SK-N-SH (cell line): ENCODE data around the gene DNAJC1. TPM values are rescaled to one million over a fixed set of nuclear protein-coding genes. Genes with fewer than 3 reads are reported as not detected.

ENCODE experiments used
- CTCF ChIA-PET: fragments of 300-600, 350-600 bp; formaldehyde crosslinking; extraction: SDS; loops from one replicate; lab custom pipeline; 2021; lab: Yijun Ruan, JAX
- POLR2A ChIA-PET: fragments of 350-600 bp; sonication (Branson Sonifier 250); formaldehyde crosslinking; extraction: SDS; loops from one replicate; lab custom pipeline; 2020; ENCODE audit warnings: antibody characterized with exemption, inconsistent platforms; lab: Yijun Ruan, JAX
- DNase-seq: peaks from one replicate; pipeline ENCODE4 v3.0.0; 2012
- H2AFZ ChIP-seq: fragments of 200-600 bp; sonication (generic); 2 replicates; pipeline ENCODE4 v1.8.1; 2016; ENCODE audit warnings: antibody characterized with exemption, mild to moderate bottlenecking, low read depth
- H3F3A ChIP-seq: fragments of 200-600 bp; sonication (generic); replicated peaks from 2 replicates; pipeline ENCODE3; 2016; ENCODE audit warnings: antibody characterized with exemption, mild to moderate bottlenecking; ENCODE audit not compliant: insufficient read depth
- H3K27ac ChIP-seq, 2 experiments: fragments of 200-500 bp in 1 of 2; fragments of 200-600 bp in 1 of 2; sonication (Bioruptor generic) in 1 of 2; sonication (generic), shearing (Covaris generic) in 1 of 2; 2 replicates each; pipeline versions ENCODE4 v1.5.1 to v1.6.1; 2014 to 2016; ENCODE audit warnings: low read depth in 2 of 2, inconsistent platforms in 1 of 2, low read length in 1 of 2, mild to moderate bottlenecking in 1 of 2, mixed read lengths in 1 of 2
- H3K27me3 ChIP-seq: fragments of 200-600 bp; sonication (generic), shearing (Covaris generic); 2 replicates; pipeline ENCODE4 v1.6.1; 2016; ENCODE audit warnings: mixed run types; ENCODE audit not compliant: insufficient read depth
- H3K36me3 ChIP-seq, 2 experiments: fragments of 200-500 bp in 1 of 2; fragments of 200-600 bp in 1 of 2; sonication (Bioruptor generic) in 1 of 2; sonication (generic) in 1 of 2; replicated peaks in 1 of 2; 2 replicates each; pipeline versions ENCODE3 to v1.5.1; 2014 to 2016; ENCODE audit warnings: low read length in 1 of 2, mild to moderate bottlenecking in 1 of 2; ENCODE audit not compliant: insufficient read depth in 2 of 2, control insufficient read depth in 1 of 2
- H3K4me1 ChIP-seq, 2 experiments: fragments of 200-500 bp in 1 of 2; fragments of 200-600 bp in 1 of 2; sonication (Bioruptor generic) in 1 of 2; sonication (generic), shearing (Covaris generic) in 1 of 2; 2 replicates each; pipeline versions ENCODE4 v1.5.1 to v1.6.1; 2014 to 2016; ENCODE audit warnings: low read depth in 1 of 2, low read length in 1 of 2, mixed run types in 1 of 2; ENCODE audit not compliant: insufficient read depth in 2 of 2, control insufficient read depth in 1 of 2
- H3K4me2 ChIP-seq: fragments of 200-600 bp; sonication (generic), shearing (Covaris generic); 2 replicates; pipeline ENCODE4 v1.6.1; 2017; ENCODE audit warnings: mixed run types
- H3K4me3 ChIP-seq, 2 experiments: fragments of 200-500 bp in 1 of 2; fragments of 200-600 bp in 1 of 2; sonication (Bioruptor generic) in 1 of 2; sonication (generic), shearing (Covaris generic) in 1 of 2; 2 replicates each; pipeline versions ENCODE4 v1.5.1 to v1.8.1; 2014 to 2016; ENCODE audit warnings: low read depth in 2 of 2, inconsistent platforms in 1 of 2, low read length in 1 of 2, mild to moderate bottlenecking in 1 of 2, mixed read lengths in 1 of 2, moderate library complexity in 1 of 2
- H3K79me2 ChIP-seq: fragments of 200-600 bp; sonication (generic); 2 replicates; pipeline ENCODE4 v1.8.1; 2017; ENCODE audit warnings: mild to moderate bottlenecking; ENCODE audit not compliant: insufficient read depth
- H3K9ac ChIP-seq: fragments of 200-600 bp; sonication (generic); 2 replicates; pipeline ENCODE4 v1.6.1; 2017; ENCODE audit warnings: mixed run types
- H3K9me2 ChIP-seq: fragments of 200-600 bp; sonication (generic); 2 replicates; pipeline ENCODE4 v1.6.1; 2017; ENCODE audit warnings: mixed run types
- H3K9me3 ChIP-seq: fragments of 200-600 bp; sonication (generic); 2 replicates; pipeline ENCODE4 v1.6.1; 2017; ENCODE audit warnings: mixed run types, mild to moderate bottlenecking, moderate library complexity
- H4K20me1 ChIP-seq: fragments of 200-600 bp; sonication (generic); 2 replicates; pipeline ENCODE4 v1.6.1; 2017; ENCODE audit warnings: mild to moderate bottlenecking, mixed run types; ENCODE audit not compliant: insufficient read depth
- EZH2phosphoT487 ChIP-seq: fragments of 200-600 bp; sonication (generic); IDR thresholded peaks from 2 replicates; pipeline ENCODE4 v1.6.1; 2017; ENCODE audit warnings: low read depth, mixed run types, mild to moderate bottlenecking, antibody characterized with exemption, moderate library complexity, borderline replicate concordance
- FOSL2 ChIP-seq: IDR thresholded peaks from 2 replicates; pipeline ENCODE4 v1.4.0; 2012; ENCODE audit warnings: low read depth, mild to moderate bottlenecking, moderate library complexity, borderline replicate concordance
- FOXJ3 ChIP-seq: sonication (generic); formaldehyde crosslinking; IDR thresholded peaks from 2 replicates; pipeline ENCODE4 v1.5.1; 2020; ENCODE audit warnings: mild to moderate bottlenecking, missing genetic modification reagents
- IRF3 ChIP-seq: fragments of 150-350 bp; IDR thresholded peaks from 2 replicates; pipeline ENCODE4 v1.6.1; 2016; ENCODE audit warnings: mild to moderate bottlenecking, low read depth, low read length
- MXI1 ChIP-seq: IDR thresholded peaks from 2 replicates; pipeline ENCODE4 v1.6.1; 2012; ENCODE audit warnings: mild to moderate bottlenecking, low read depth, low read length, improper control_type of control experiment
- NFIC ChIP-seq: IDR thresholded peaks from 2 replicates; pipeline ENCODE4 v1.4.0; 2012; ENCODE audit warnings: borderline replicate concordance
- NRF1 ChIP-seq: IDR thresholded peaks from 2 replicates; pipeline ENCODE4 v1.6.1; 2012; ENCODE audit warnings: low read depth, mild to moderate bottlenecking, low read length
- REST ChIP-seq: IDR thresholded peaks from 2 replicates; pipeline ENCODE4 v1.6.1; 2012; ENCODE audit warnings: mild to moderate bottlenecking, low read depth, low read length, moderate library complexity
- RXRA ChIP-seq: IDR thresholded peaks from 2 replicates; pipeline ENCODE4 v1.4.0; 2012; ENCODE audit warnings: low read depth, mild to moderate bottlenecking, borderline replicate concordance
- SMC3 ChIP-seq: IDR thresholded peaks from 2 replicates; pipeline ENCODE4 v1.6.1; 2012; ENCODE audit warnings: low read depth, low read length, improper control_type of control experiment
- TEAD4 ChIP-seq: IDR thresholded peaks from 2 replicates; pipeline ENCODE4 v1.4.0; 2012; ENCODE audit warnings: mild to moderate bottlenecking, borderline replicate concordance; ENCODE audit not compliant: insufficient read depth
- ZBTB33 ChIP-seq: IDR thresholded peaks from 2 replicates; pipeline ENCODE4 v1.4.0; 2012; ENCODE audit warnings: low read depth, borderline replicate concordance
- WGBS: methylation state at CpG from one replicate; pipeline ENCODE4 v1.1.6; 2017; ENCODE audit warnings: low lambda C conversion rate; 5-methylcytosine and 5-hydroxymethylcytosine counted together
- polyA plus RNA-seq, 3 experiments: library from polyadenylated mRNA; depleted of rRNA; stranded (reverse); fragments of >200 nt; gene quantifications; 2 replicates each; pipeline ENCODE4 v1.2.3, GENCODE V29; 2012

DNAJC1 gene
- polyA plus RNA-seq, 1 of the 3 experiments (the other 2 are of a cell fraction), result 9.3 TPM

DNA sequence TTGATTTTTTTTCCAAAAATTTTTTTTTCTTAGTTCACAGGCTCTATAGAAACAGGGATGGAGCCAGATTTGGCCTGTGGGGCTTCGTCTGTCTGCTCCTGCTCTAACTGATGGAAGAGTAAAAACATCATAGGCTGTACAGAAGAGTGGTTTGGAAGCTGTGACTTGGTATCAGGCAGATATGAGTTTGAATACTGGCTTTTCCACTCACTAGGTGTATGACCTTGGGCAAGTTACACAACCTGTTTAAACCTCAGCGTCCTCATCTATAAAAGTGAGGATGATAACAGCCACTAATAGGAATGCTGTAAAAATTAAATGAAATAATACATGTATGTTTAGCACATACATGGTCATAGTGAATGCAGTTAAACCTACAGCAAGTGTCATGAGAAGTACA, 26.9 kb upstream of the DNAJC1 start:
- H3K27ac ChIP-seq, result no peak overlapping the region
- no peaks in the 10 kb centered on the region for H4K20me1 ChIP-seq
- CTCF ChIA-PET, result interaction anchor here (2.0 kb wide), 1 partner anchor 19 kb away, joined by 7 read pairs; no protein-coding TSS in a partner anchor
- no peak overlapping the region for H3K9ac ChIP-seq
- H3K9me3 ChIP-seq, result no peaks in the 10 kb centered on the region
- H3K4me2 ChIP-seq, result no peak overlapping the region
- H3F3A ChIP-seq, result no peaks in the 10 kb centered on the region
- no peaks in the 10 kb centered on the region for H3K9me2 ChIP-seq
- WGBS, result 18% methylated on average over 2 of the region's 2 CpGs
- H3K79me2 ChIP-seq, result no peaks in the 10 kb centered on the region
- H3K36me3 ChIP-seq, result no peaks in the 10 kb centered on the region
- POLR2A ChIA-PET, result no interaction called here
- H3K4me3 ChIP-seq, result no peak overlapping the region
- H2AFZ ChIP-seq, result no peak overlapping the region
- TF ChIP-seq MXI1, result no peak
- TF ChIP-seq REST, result no peak
- TF ChIP-seq NRF1, result no peak
- TF ChIP-seq RXRA, result no peak
- TF ChIP-seq SMC3, result no peak
- no peak for TF ChIP-seq FOSL2
- TF ChIP-seq ZBTB33, result no peak
- no peak for TF ChIP-seq FOXJ3 (CRISPR knock-in tag)
- TF ChIP-seq TEAD4, result no peak
- TF ChIP-seq NFIC, result no peak
- TF ChIP-seq EZH2phosphoT487, result no peak
- TF ChIP-seq IRF3, result no peak
- H3K4me1 ChIP-seq, result no peaks in the 10 kb centered on the region; a peak in 1 of 4 replicates
- H3K27me3 ChIP-seq, result no peaks in the 10 kb centered on the region
- DNase-seq, result no peak
